H9 (cell line): ENCODE measurements around the gene TMEM164. TPM values are rescaled to one million over a fixed set of nuclear protein-coding genes. Genes with fewer than 3 reads are reported as not detected.

ENCODE experiments used
- DNase-seq: peaks from one replicate; pipeline ENCODE4 v3.0.0-alpha.2; 2017
- H2AFZ ChIP-seq: one replicate; pipeline ENCODE4 v1.6.1; 2013; ENCODE audit warnings: mild to moderate bottlenecking, low read length, control low read depth, moderate library complexity
- H2AK5ac ChIP-seq: 2 replicates; pipeline ENCODE4 v1.6.1; 2013; ENCODE audit warnings: low read length, control low read depth, mixed read lengths; ENCODE audit not compliant: insufficient read length
- H2BK120ac ChIP-seq: one replicate; pipeline ENCODE4 v1.6.1; 2013; ENCODE audit warnings: low read depth, mild to moderate bottlenecking, low read length, control low read depth, inconsistent platforms; ENCODE audit not compliant: poor library complexity, severe bottlenecking
- H2BK12ac ChIP-seq: 2 replicates; pipeline ENCODE4 v1.6.1; 2013; ENCODE audit warnings: low read length, control low read depth, mixed read lengths, low read depth; ENCODE audit not compliant: insufficient read length
- H2BK15ac ChIP-seq: 2 replicates; pipeline ENCODE4 v1.6.1; 2013; ENCODE audit warnings: low read depth, low read length, control low read depth
- H2BK20ac ChIP-seq: one replicate; pipeline ENCODE4 v1.6.1; 2013; ENCODE audit warnings: low read depth, mild to moderate bottlenecking, low read length, control low read depth, inconsistent platforms; ENCODE audit not compliant: poor library complexity, severe bottlenecking
- H2BK5ac ChIP-seq: 2 replicates; pipeline ENCODE4 v1.6.1; 2013; ENCODE audit warnings: low read length, control low read depth, mixed read lengths; ENCODE audit not compliant: insufficient read length
- H3K14ac ChIP-seq: 2 replicates; pipeline ENCODE4 v1.6.1; 2013; ENCODE audit warnings: low read length, control low read depth; ENCODE audit not compliant: insufficient read depth
- H3K18ac ChIP-seq: 2 replicates; pipeline ENCODE4 v1.6.1; 2013; ENCODE audit warnings: low read depth, mild to moderate bottlenecking, mixed read lengths, low read length, control low read depth; ENCODE audit not compliant: insufficient read length
- H3K23ac ChIP-seq: 2 replicates; pipeline ENCODE4 v1.6.1; 2013; ENCODE audit warnings: low read length, control low read depth, mixed read lengths, low read depth; ENCODE audit not compliant: insufficient read length
- H3K23me2 ChIP-seq: 2 replicates; pipeline ENCODE4 v1.6.1; 2013; ENCODE audit warnings: low read depth, mild to moderate bottlenecking, mixed read lengths, low read length, control low read depth; ENCODE audit not compliant: insufficient read length, poor library complexity, severe bottlenecking
- H3K27ac ChIP-seq: 2 replicates; pipeline ENCODE4 v1.5.1; 2013; ENCODE audit warnings: low read length, control low read depth, mixed read lengths, low read depth; ENCODE audit not compliant: insufficient read length
- H3K27me3 ChIP-seq: 2 replicates; pipeline ENCODE4 v1.6.1; 2013; ENCODE audit warnings: low read length, control low read depth, inconsistent platforms; ENCODE audit not compliant: insufficient read depth
- H3K4ac ChIP-seq: 2 replicates; pipeline ENCODE4 v1.6.1; 2013; ENCODE audit warnings: low read depth, mild to moderate bottlenecking, control low read depth, inconsistent platforms, low read length, moderate library complexity
- H3K4me1 ChIP-seq: 2 replicates; pipeline ENCODE4 v1.6.1; 2013; ENCODE audit warnings: low read length, control low read depth, inconsistent platforms; ENCODE audit not compliant: insufficient read depth
- H3K4me2 ChIP-seq: 2 replicates; pipeline ENCODE4 v1.6.1; 2013; ENCODE audit warnings: low read length, control low read depth, mixed read lengths; ENCODE audit not compliant: insufficient read length, insufficient read depth
- H3K56ac ChIP-seq: 2 replicates; pipeline ENCODE4 v1.6.1; 2013; ENCODE audit warnings: low read depth, mild to moderate bottlenecking, mixed read lengths, low read length, control low read depth; ENCODE audit not compliant: insufficient read length
- H3K79me1 ChIP-seq: 2 replicates; pipeline ENCODE4 v1.6.1; 2013; ENCODE audit warnings: low read depth, mild to moderate bottlenecking, moderate library complexity, low read length, control low read depth, inconsistent platforms; ENCODE audit not compliant: insufficient read depth, poor library complexity, severe bottlenecking
- H3K79me2 ChIP-seq: 2 replicates; pipeline ENCODE4 v1.6.1; 2013; ENCODE audit warnings: low read length, control low read depth, inconsistent platforms; ENCODE audit not compliant: insufficient read depth
- H3K9ac ChIP-seq: 2 replicates; pipeline ENCODE4 v1.6.1; 2013; ENCODE audit warnings: low read length, control low read depth, mixed read lengths; ENCODE audit not compliant: insufficient read length; ENCODE audit errors: extremely low read depth
- H3K9me3 ChIP-seq: one replicate; pipeline ENCODE4 v1.6.1; 2013; ENCODE audit warnings: low read depth, low read length, inconsistent platforms; ENCODE audit not compliant: control insufficient read depth
- H3T11ph ChIP-seq: one replicate; pipeline ENCODE4 v1.6.1; 2013; ENCODE audit warnings: mild to moderate bottlenecking, low read length, control low read depth, inconsistent platforms
- H4K20me1 ChIP-seq: one replicate; pipeline ENCODE4 v1.6.1; 2013; ENCODE audit not compliant: control insufficient read depth, insufficient read length, insufficient read depth
- H4K5ac ChIP-seq: 2 replicates; pipeline ENCODE4 v1.6.1; 2013; ENCODE audit warnings: low read depth, mild to moderate bottlenecking, mixed read lengths, low read length, control low read depth; ENCODE audit not compliant: insufficient read length
- H4K8ac ChIP-seq: replicated peaks from 2 replicates; pipeline ENCODE4 v1.6.1; 2013; ENCODE audit warnings: low read length, control low read depth, mixed read lengths, low read depth; ENCODE audit not compliant: insufficient read length
- H4K91ac ChIP-seq: 2 replicates; pipeline ENCODE4 v1.6.1; 2013; ENCODE audit warnings: low read depth, mild to moderate bottlenecking, moderate library complexity, mixed read lengths, low read length, control low read depth; ENCODE audit not compliant: insufficient read length
- H3K27ac Mint-ChIP-seq, 3 experiments: 2 replicates in 2 of 3; 3 replicates in 1 of 3; pipeline ENCODE4 v1.8.0; 2020 to 2021; ENCODE audit warnings: mixed read lengths in 3 of 3, mild to moderate bottlenecking in 1 of 3, moderate library complexity in 1 of 3
- H3K27me3 Mint-ChIP-seq: 2 replicates; pipeline ENCODE4 v1.8.0; 2021; ENCODE audit warnings: low read depth, mild to moderate bottlenecking, moderate library complexity, mixed read lengths
- H3K36me3 Mint-ChIP-seq, 3 experiments: 2 replicates in 2 of 3; 3 replicates in 1 of 3; pipeline ENCODE4 v1.8.0; 2020 to 2021; ENCODE audit warnings: low read depth in 3 of 3, mixed read lengths in 3 of 3; ENCODE audit not compliant: insufficient read depth in 1 of 3
- H3K4me1 Mint-ChIP-seq, 2 experiments: 2 replicates each; pipeline ENCODE4 v1.8.0; 2020; ENCODE audit warnings: mixed read lengths in 2 of 2
- H3K4me3 Mint-ChIP-seq, 2 experiments: 2 replicates in 1 of 2; 3 replicates in 1 of 2; pipeline ENCODE4 v1.8.0; 2020 to 2021; ENCODE audit warnings: mild to moderate bottlenecking in 2 of 2, mixed read lengths in 2 of 2, moderate library complexity in 1 of 2
- H3K9me3 Mint-ChIP-seq, 2 experiments: 2 replicates in 1 of 2; 3 replicates in 1 of 2; pipeline ENCODE4 v1.8.0; 2020; ENCODE audit warnings: mild to moderate bottlenecking in 2 of 2, mixed read lengths in 2 of 2, moderate library complexity in 1 of 2
- WGBS: extraction: QIAGEN DNeasy Blood & Tissue Kit; methylation state at CpG from one replicate; pipeline ENCODE4 v1.1.7; 2013; ENCODE audit warnings: missing lambda C conversion rate, low lambda C conversion rate, mixed read lengths; ENCODE audit not compliant: insufficient read length; ENCODE audit errors: extremely low coverage; 5-methylcytosine and 5-hydroxymethylcytosine counted together
- total RNA-seq: library from RNA; stranded (reverse); gene quantifications from 2 replicates; pipeline ENCODE4 v1.2.1, GENCODE V29; 2021
- TF ChIP-seq, protein P1 (sequence below): fragments of 200-600 bp; sonication (generic); conservative IDR thresholded peaks from 3 replicates; pipeline ENCODE4 v1.8.0; 2021; ENCODE audit warnings: antibody characterized with exemption, mild to moderate bottlenecking

TMEM164 gene
- total RNA-seq, 1 experiment from 2014 or later: 30.4 TPM

GRCh38 chrX:109954955-109955354, 48.0 kb upstream of the TMEM164 start:
- no peak overlapping the region for H3K56ac ChIP-seq
- no peak overlapping the region for H2BK5ac ChIP-seq
- no peak for DNase-seq
- no peaks in the 10 kb centered on the region for H3K36me3 Mint-ChIP-seq
- H4K20me1 ChIP-seq: no peaks in the 10 kb centered on the region
- no peak overlapping the region for H3K4me3 Mint-ChIP-seq
- no peaks in the 10 kb centered on the region for H3K27me3 ChIP-seq
- peaks cover 3 to 13% of the 10 kb centered on the region in 2 experiments; a peak in 3 of 4 replicates for H3K4me1 Mint-ChIP-seq
- H3T11ph ChIP-seq: no peak overlapping the region
- no peaks in the 10 kb centered on the region for H3K79me2 ChIP-seq
- no peaks in the 10 kb centered on the region for H3K79me1 ChIP-seq
- H3K27ac ChIP-seq: no peak overlapping the region
- H3K9ac ChIP-seq: no peak overlapping the region
- no peak overlapping the region for H2BK15ac ChIP-seq
- no peak overlapping the region for H3K23ac ChIP-seq
- no peak overlapping the region for H4K5ac ChIP-seq
- no peak overlapping the region for H3K18ac ChIP-seq
- no peak overlapping the region for H4K91ac ChIP-seq
- no peak overlapping the region for H3K4ac ChIP-seq
- H3K27me3 Mint-ChIP-seq: no peaks in the 10 kb centered on the region
- no peak overlapping the region for H2BK12ac ChIP-seq
- H2AK5ac ChIP-seq: no peak overlapping the region
- TF ChIP-seq, protein P1, sequence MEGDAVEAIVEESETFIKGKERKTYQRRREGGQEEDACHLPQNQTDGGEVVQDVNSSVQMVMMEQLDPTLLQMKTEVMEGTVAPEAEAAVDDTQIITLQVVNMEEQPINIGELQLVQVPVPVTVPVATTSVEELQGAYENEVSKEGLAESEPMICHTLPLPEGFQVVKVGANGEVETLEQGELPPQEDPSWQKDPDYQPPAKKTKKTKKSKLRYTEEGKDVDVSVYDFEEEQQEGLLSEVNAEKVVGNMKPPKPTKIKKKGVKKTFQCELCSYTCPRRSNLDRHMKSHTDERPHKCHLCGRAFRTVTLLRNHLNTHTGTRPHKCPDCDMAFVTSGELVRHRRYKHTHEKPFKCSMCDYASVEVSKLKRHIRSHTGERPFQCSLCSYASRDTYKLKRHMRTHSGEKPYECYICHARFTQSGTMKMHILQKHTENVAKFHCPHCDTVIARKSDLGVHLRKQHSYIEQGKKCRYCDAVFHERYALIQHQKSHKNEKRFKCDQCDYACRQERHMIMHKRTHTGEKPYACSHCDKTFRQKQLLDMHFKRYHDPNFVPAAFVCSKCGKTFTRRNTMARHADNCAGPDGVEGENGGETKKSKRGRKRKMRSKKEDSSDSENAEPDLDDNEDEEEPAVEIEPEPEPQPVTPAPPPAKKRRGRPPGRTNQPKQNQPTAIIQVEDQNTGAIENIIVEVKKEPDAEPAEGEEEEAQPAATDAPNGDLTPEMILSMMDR: no peak
- H2BK20ac ChIP-seq: no peak overlapping the region
- no peaks in the 10 kb centered on the region for H3K9me3 ChIP-seq
- no peaks in the 10 kb centered on the region for H3K9me3 Mint-ChIP-seq
- no peak overlapping the region for H2BK120ac ChIP-seq
- whole genome bisulfite sequencing: no CpG with 5 or more reads among the region's 1 CpG
- H3K23me2 ChIP-seq: no peaks in the 10 kb centered on the region
- H3K4me2 ChIP-seq: no peak overlapping the region
- H2AFZ ChIP-seq: no peak overlapping the region
- H3K14ac ChIP-seq: no peak overlapping the region
- H3K27ac Mint-ChIP-seq: no peak overlapping the region
- no peak overlapping the region for H4K8ac ChIP-seq
- no peaks in the 10 kb centered on the region; the same call in 1 of the 2 replicates for H3K4me1 ChIP-seq
